Measurements from ENCODE around the gene HMGCS2.
"Not testable (repeated sequence)": the region's sequence is repeated elsewhere in the genome, so short reads cannot be mapped to it uniquely, and the experiment has no call there.

- TF ChIP-seq CTCF (conservative IDR thresholded peaks at IDR 0.05 in 1 of 2, IDR thresholded peaks at IDR 0.05 in 1 of 2; ENCODE audit: extremely low read depth in 1 of 2, insufficient read depth in 1 of 2, low read depth in 1 of 2, low read length in 2 of 2); EZH2 (IDR thresholded peaks at IDR 0.05; ENCODE audit: borderline replicate concordance, low read length): not testable (repeated sequence)
Observed at GRCh38 chr1:119711356-119711803, 57.3 kb downstream of the HMGCS2 start.

Data from mammary epithelial cell (primary cell).